OCI-LY1 (cell line): ENCODE measurements around the gene PIBF1.

Experiments used
- H2AFZ ChIP-seq: fragments of 200-600 bp; sonication (generic), shearing (Covaris generic); 2 replicates; pipeline ENCODE4 v1.6.0; 2014; ENCODE audit warnings: antibody characterized with exemption, mild to moderate bottlenecking, low read length
- H3F3A ChIP-seq: fragments of 200-600 bp; sonication (generic), shearing (Covaris generic); 2 replicates; pipeline ENCODE4 v1.6.0; 2014; ENCODE audit warnings: mild to moderate bottlenecking, antibody characterized with exemption, low read length, moderate library complexity; ENCODE audit not compliant: insufficient read depth
- H3K27ac ChIP-seq: fragments of 200-600 bp; sonication (generic); 2 replicates; pipeline ENCODE4 v1.5.1; 2014; ENCODE audit warnings: low read length, mixed run types, mild to moderate bottlenecking, low read depth; ENCODE audit not compliant: poor library complexity, severe bottlenecking
- H3K27me3 ChIP-seq: fragments of 200-600 bp; sonication (generic); 2 replicates; pipeline ENCODE4 v1.6.0; 2014; ENCODE audit warnings: antibody characterized with exemption, mild to moderate bottlenecking, low read length, moderate library complexity; ENCODE audit not compliant: insufficient read depth
- H3K36me3 ChIP-seq: fragments of 200-600 bp; sonication (generic); 2 replicates; pipeline ENCODE4 v1.6.1; 2014; ENCODE audit warnings: mild to moderate bottlenecking, antibody characterized with exemption, low read length, moderate library complexity, mixed read lengths; ENCODE audit not compliant: insufficient read depth
- H3K4me1 ChIP-seq: fragments of 200-600 bp; sonication (generic); 2 replicates; pipeline ENCODE4 v1.5.1; 2014; ENCODE audit warnings: mild to moderate bottlenecking, low read length, moderate library complexity; ENCODE audit not compliant: insufficient read depth, severe bottlenecking
- H3K4me2 ChIP-seq: fragments of 200-600 bp; sonication (generic), shearing (Covaris generic); 2 replicates; pipeline ENCODE4 v1.6.1; 2014; ENCODE audit warnings: low read length
- H3K4me3 ChIP-seq: fragments of 200-600 bp; sonication (generic); 2 replicates; pipeline ENCODE4 v1.5.1; 2014; ENCODE audit warnings: low read length, low read depth, mild to moderate bottlenecking, mixed read lengths; ENCODE audit not compliant: poor library complexity, severe bottlenecking
- H3K79me2 ChIP-seq: fragments of 200-600 bp; shearing (Covaris generic); 2 replicates; pipeline ENCODE4 v1.6.1; 2016; ENCODE audit warnings: mixed run types, low read length, mixed read lengths; ENCODE audit not compliant: insufficient read depth
- H3K9ac ChIP-seq: fragments of 200-600 bp; sonication (generic), shearing (Covaris generic); 2 replicates; pipeline ENCODE4 v1.6.1; 2014; ENCODE audit warnings: mild to moderate bottlenecking, low read length, mixed read lengths
- H3K9me2 ChIP-seq: fragments of 200-600 bp; sonication (generic), shearing (Covaris generic); 2 replicates; pipeline ENCODE4 v1.6.1; 2014; ENCODE audit warnings: low read depth, mild to moderate bottlenecking, low read length, mixed read lengths
- H3K9me3 ChIP-seq: fragments of 200-600 bp; shearing (Covaris generic); 2 replicates; pipeline ENCODE4 v1.6.1; 2014; ENCODE audit warnings: low read length, mixed read lengths
- H4K20me1 ChIP-seq: fragments of 200-600 bp; sonication (generic), shearing (Covaris generic); 2 replicates; pipeline ENCODE4 v1.6.0; 2016; ENCODE audit warnings: mild to moderate bottlenecking, low read length; ENCODE audit not compliant: insufficient read depth
- CTCF ChIP-seq: fragments of 200-600 bp; sonication (generic), shearing (Covaris generic); IDR thresholded peaks from 2 replicates; pipeline ENCODE4 v1.5.1; 2017; ENCODE audit warnings: mild to moderate bottlenecking, antibody characterized with exemption, low read length, moderate library complexity, mixed read lengths
- EZH2 ChIP-seq: fragments of 200-600 bp; sonication (generic), shearing (Covaris generic); IDR thresholded peaks from 2 replicates; pipeline ENCODE4 v1.8.0; 2017; ENCODE audit warnings: borderline replicate concordance, mixed run types, mild to moderate bottlenecking, antibody characterized with exemption, low read length, moderate library complexity, mixed read lengths

The PIBF1 gene

GRCh38 chr13:73036566-73036965 lies 254.6 kb downstream of the PIBF1 start:
- H3K9ac ChIP-seq: no peak overlapping the region
- no peaks in the 10 kb centered on the region for H3K27me3 ChIP-seq
- no peaks in the 10 kb centered on the region for H3K79me2 ChIP-seq
- TF ChIP-seq EZH2 (no peak), CTCF (no peak)
- H3K4me2 ChIP-seq: no peak overlapping the region
- no peaks in the 10 kb centered on the region for H3K4me1 ChIP-seq
- H2AFZ ChIP-seq: no peak overlapping the region
- H4K20me1 ChIP-seq: no peaks in the 10 kb centered on the region
- H3K36me3 ChIP-seq: no peaks in the 10 kb centered on the region
- no peak overlapping the region for H3K27ac ChIP-seq
- no peaks in the 10 kb centered on the region for H3F3A ChIP-seq
- H3K9me2 ChIP-seq: no peaks in the 10 kb centered on the region
- H3K9me3 ChIP-seq: no peaks in the 10 kb centered on the region
- no peak overlapping the region for H3K4me3 ChIP-seq

GRCh38 chr13:73038064-73038463 lies 256.1 kb downstream of the PIBF1 start:
- no peaks in the 10 kb centered on the region for H3K79me2 ChIP-seq
- H3K4me2 ChIP-seq: no peak overlapping the region
- H3K27ac ChIP-seq: no peak overlapping the region
- TF ChIP-seq EZH2 (no peak), CTCF (no peak)
- no peaks in the 10 kb centered on the region for H3F3A ChIP-seq
- H2AFZ ChIP-seq: no peak overlapping the region
- H3K36me3 ChIP-seq: no peaks in the 10 kb centered on the region
- H3K9me3 ChIP-seq: no peaks in the 10 kb centered on the region
- no peaks in the 10 kb centered on the region for H3K9me2 ChIP-seq
- no peak overlapping the region for H3K4me3 ChIP-seq
- H3K9ac ChIP-seq: no peak overlapping the region
- H3K27me3 ChIP-seq: no peaks in the 10 kb centered on the region
- no peaks in the 10 kb centered on the region for H4K20me1 ChIP-seq
- H3K4me1 ChIP-seq: no peaks in the 10 kb centered on the region

GRCh38 chr13:73039201-73040108 lies 257.5 kb downstream of the PIBF1 start:
- no peaks in the 10 kb centered on the region for H3K27me3 ChIP-seq
- no peak overlapping the region for H2AFZ ChIP-seq
- no peak overlapping the region for H3K4me2 ChIP-seq
- no peaks in the 10 kb centered on the region for H4K20me1 ChIP-seq
- TF ChIP-seq CTCF (no peak), EZH2 (no peak)
- no peak overlapping the region for H3K27ac ChIP-seq
- H3K9me2 ChIP-seq: no peaks in the 10 kb centered on the region
- no peaks in the 10 kb centered on the region for H3K9me3 ChIP-seq
- H3K36me3 ChIP-seq: no peaks in the 10 kb centered on the region
- H3K4me1 ChIP-seq: no peaks in the 10 kb centered on the region
- H3K79me2 ChIP-seq: no peaks in the 10 kb centered on the region
- H3K4me3 ChIP-seq: no peak overlapping the region
- no peaks in the 10 kb centered on the region for H3F3A ChIP-seq
- no peak overlapping the region for H3K9ac ChIP-seq
